ENCODE measurements around the gene C14orf119.

GRCh38 chr14:23105348-23105824 lies 10.1 kb downstream of the C14orf119 start:
- TF ChIP-seq CTCF (IDR thresholded peaks at IDR 0.05 in 8 of 11, conservative IDR thresholded peaks at IDR 0.05 in 3 of 11) (no peak), POLR2AphosphoS5 (IDR thresholded peaks at IDR 0.05) (no peak)
